Measurements from ENCODE around the gene LUZP2. TPM values are rescaled to one million over a fixed set of nuclear protein-coding genes. Genes with fewer than 3 reads are reported as not detected.

LUZP2 gene
- 0.07 TPM in 1 of 2 replicates, not detected in the other for total RNA-seq

GRCh38 chr11:24496736-24497725 is at the start of gene LUZP2:
Gene LUZP2, plus strand, starts transcription at chr11:24497053.

Measured in airway epithelial cell (primary cell).